ENCODE measurements around the gene HES1.

Gene HES1

GRCh38 chr3:194099215-194099614 is 36.7 kb upstream of the HES1 start:
- H3K27me3 ChIP-seq (ENCODE audit: insufficient read depth, low read length, poor library complexity, severe bottlenecking), result no peaks in the 10 kb centered on the region
- no peaks in the 10 kb centered on the region for H3K36me3 ChIP-seq (ENCODE audit: insufficient read depth, low read length)
- H3K4me2 ChIP-seq (ENCODE audit: low read depth, low read length, poor library complexity, severe bottlenecking), result no peak overlapping the region
- no peak for TF ChIP-seq EZH2phosphoT487 (IDR thresholded peaks at IDR 0.05; ENCODE audit: borderline replicate concordance)
- TF ChIP-seq, protein P1, sequence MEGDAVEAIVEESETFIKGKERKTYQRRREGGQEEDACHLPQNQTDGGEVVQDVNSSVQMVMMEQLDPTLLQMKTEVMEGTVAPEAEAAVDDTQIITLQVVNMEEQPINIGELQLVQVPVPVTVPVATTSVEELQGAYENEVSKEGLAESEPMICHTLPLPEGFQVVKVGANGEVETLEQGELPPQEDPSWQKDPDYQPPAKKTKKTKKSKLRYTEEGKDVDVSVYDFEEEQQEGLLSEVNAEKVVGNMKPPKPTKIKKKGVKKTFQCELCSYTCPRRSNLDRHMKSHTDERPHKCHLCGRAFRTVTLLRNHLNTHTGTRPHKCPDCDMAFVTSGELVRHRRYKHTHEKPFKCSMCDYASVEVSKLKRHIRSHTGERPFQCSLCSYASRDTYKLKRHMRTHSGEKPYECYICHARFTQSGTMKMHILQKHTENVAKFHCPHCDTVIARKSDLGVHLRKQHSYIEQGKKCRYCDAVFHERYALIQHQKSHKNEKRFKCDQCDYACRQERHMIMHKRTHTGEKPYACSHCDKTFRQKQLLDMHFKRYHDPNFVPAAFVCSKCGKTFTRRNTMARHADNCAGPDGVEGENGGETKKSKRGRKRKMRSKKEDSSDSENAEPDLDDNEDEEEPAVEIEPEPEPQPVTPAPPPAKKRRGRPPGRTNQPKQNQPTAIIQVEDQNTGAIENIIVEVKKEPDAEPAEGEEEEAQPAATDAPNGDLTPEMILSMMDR (conservative IDR thresholded peaks at IDR 0.05; ENCODE audit: low read length), result no peak
- H3K4me1 ChIP-seq (ENCODE audit: insufficient read depth, low read length, poor library complexity, severe bottlenecking), result peaks cover 42% of the 10 kb centered on the region
- H4K20me1 ChIP-seq (ENCODE audit: insufficient read depth, low read length, poor library complexity, severe bottlenecking), result no peaks in the 10 kb centered on the region
- H3F3A ChIP-seq (ENCODE audit: low read depth), result no peaks in the 10 kb centered on the region
- H3K79me2 ChIP-seq (ENCODE audit: insufficient read depth, low read length), result no peaks in the 10 kb centered on the region
- H2AFZ ChIP-seq (ENCODE audit: low read length), result no peak overlapping the region
- H3K9me3 ChIP-seq (ENCODE audit: insufficient read depth, low read depth, low read length), result no peaks in the 10 kb centered on the region
- no peak overlapping the region for H3K4me3 ChIP-seq (ENCODE audit: low read length, poor library complexity, severe bottlenecking)
- H3K9me2 ChIP-seq (replicated peaks; ENCODE audit: low read depth, low read length), result no peaks in the 10 kb centered on the region
- H3K9ac ChIP-seq (ENCODE audit: low read depth, low read length, poor library complexity, severe bottlenecking), result no peak overlapping the region

GRCh38 chr3:194100856-194101390 is 35.0 kb upstream of the HES1 start:
- no peaks in the 10 kb centered on the region for H3K9me2 ChIP-seq (replicated peaks; ENCODE audit: low read depth, low read length)
- TF ChIP-seq EZH2phosphoT487 (IDR thresholded peaks at IDR 0.05; ENCODE audit: borderline replicate concordance), result no peak
- TF ChIP-seq, protein P1 (conservative IDR thresholded peaks at IDR 0.05; ENCODE audit: low read length), result no peak
- H3K9ac ChIP-seq (ENCODE audit: low read depth, low read length, poor library complexity, severe bottlenecking), result no peak overlapping the region
- peak overlapping the region; percentile 53 for H2AFZ ChIP-seq (ENCODE audit: low read length)
- no peaks in the 10 kb centered on the region for H3K79me2 ChIP-seq (ENCODE audit: insufficient read depth, low read length)
- H3K36me3 ChIP-seq (ENCODE audit: insufficient read depth, low read length), result no peaks in the 10 kb centered on the region
- no peaks in the 10 kb centered on the region for H3K9me3 ChIP-seq (ENCODE audit: insufficient read depth, low read depth, low read length)
- no peaks in the 10 kb centered on the region for H4K20me1 ChIP-seq (ENCODE audit: insufficient read depth, low read length, poor library complexity, severe bottlenecking)
- no peak overlapping the region for H3K4me3 ChIP-seq (ENCODE audit: low read length, poor library complexity, severe bottlenecking)
- H3K27me3 ChIP-seq (ENCODE audit: insufficient read depth, low read length, poor library complexity, severe bottlenecking), result no peaks in the 10 kb centered on the region
- no peaks in the 10 kb centered on the region for H3F3A ChIP-seq (ENCODE audit: low read depth)
- H3K4me1 ChIP-seq (ENCODE audit: insufficient read depth, low read length, poor library complexity, severe bottlenecking), result peaks cover 37% of the 10 kb centered on the region
- H3K4me2 ChIP-seq (ENCODE audit: low read depth, low read length, poor library complexity, severe bottlenecking), result no peak overlapping the region

- Histone ChIP-seq H3K9me3 (ENCODE audit: insufficient read depth, low read depth, low read length) (no peaks in the 10 kb centered on the region), H4K20me1 (ENCODE audit: insufficient read depth, low read length, poor library complexity, severe bottlenecking) (no peaks in the 10 kb centered on the region), H3K9ac (ENCODE audit: low read depth, low read length, poor library complexity, severe bottlenecking) (no peak overlapping the region), H3K79me2 (ENCODE audit: insufficient read depth, low read length) (no peaks in the 10 kb centered on the region), H2AFZ (ENCODE audit: low read length) (peak overlapping the region; percentile 54; the same call in 1 of the 2 replicates), H3K9me2 (replicated peaks; ENCODE audit: low read depth, low read length) (no peaks in the 10 kb centered on the region), H3F3A (ENCODE audit: low read depth) (no peaks in the 10 kb centered on the region), H3K36me3 (ENCODE audit: insufficient read depth, low read length) (no peaks in the 10 kb centered on the region), H3K4me3 (ENCODE audit: low read length, poor library complexity, severe bottlenecking) (no peak overlapping the region), H3K4me2 (ENCODE audit: low read depth, low read length, poor library complexity, severe bottlenecking) (no peak overlapping the region), H3K27me3 (ENCODE audit: insufficient read depth, low read length, poor library complexity, severe bottlenecking) (no peaks in the 10 kb centered on the region), H3K4me1 (ENCODE audit: insufficient read depth, low read length, poor library complexity, severe bottlenecking) (peaks cover 35% of the 10 kb centered on the region)
- TF ChIP-seq, protein P1 (conservative IDR thresholded peaks at IDR 0.05; ENCODE audit: low read length), result no peak
- no peak for TF ChIP-seq EZH2phosphoT487 (IDR thresholded peaks at IDR 0.05; ENCODE audit: borderline replicate concordance)
Observed at GRCh38 chr3:194101592-194102432, 34.1 kb upstream of the HES1 start.
